H1 (cell line): ENCODE data around the gene CHST9. TPM values are rescaled to one million over a fixed set of nuclear protein-coding genes. Genes with fewer than 3 reads are reported as not detected.

Experiments
- CTCF ChIA-PET: fragments of 300-600 bp; sonication (Branson Sonifier 250); formaldehyde crosslinking; loops from one replicate; lab custom pipeline; 2021; ENCODE audit not compliant: partially characterized antibody; lab: Charles Lee
- POLR2A ChIA-PET: fragments of 300-600 bp; sonication (Branson Sonifier 250); formaldehyde crosslinking; loops from one replicate; lab custom pipeline; 2021; ENCODE audit warnings: inconsistent platforms; ENCODE audit not compliant: partially characterized antibody; lab: Charles Lee
- DNase-seq, 2 experiments: peaks; one replicate each; pipeline versions ENCODE4 v3.0.0 to v3.0.0-alpha.2; 2010 to 2022; ENCODE audit warnings: low spot score in 2 of 2, low read depth in 1 of 2, mixed read lengths in 1 of 2
- FAIRE-seq: peaks from 2 replicates; lab custom pipeline; 2011; peaks lifted over from hg19 to GRCh38; lab: Jason Lieb, UNC
- H2AFZ ChIP-seq: 2 replicates; pipeline ENCODE4 v1.8.1; 2012; ENCODE audit warnings: low read length, inconsistent platforms
- H2AK5ac ChIP-seq: 2 replicates; pipeline ENCODE4 v1.6.1; 2013; ENCODE audit warnings: low read depth, low read length
- H2BK120ac ChIP-seq: replicated peaks from 2 replicates; pipeline ENCODE3; 2013; ENCODE audit warnings: low read depth, low read length, inconsistent platforms
- H2BK12ac ChIP-seq: 2 replicates; pipeline ENCODE4 v1.6.1; 2013; ENCODE audit warnings: low read depth, low read length
- H2BK15ac ChIP-seq: 2 replicates; pipeline ENCODE4 v1.6.1; 2013; ENCODE audit warnings: low read length
- H2BK20ac ChIP-seq: 2 replicates; pipeline ENCODE4 v1.6.1; 2013; ENCODE audit warnings: low read length
- H2BK5ac ChIP-seq: 2 replicates; pipeline ENCODE4 v1.6.1; 2013; ENCODE audit warnings: low read depth, low read length
- H3K14ac ChIP-seq: 2 replicates; pipeline ENCODE4 v1.6.1; 2013; ENCODE audit warnings: inconsistent platforms; ENCODE audit not compliant: insufficient read length
- H3K18ac ChIP-seq: 2 replicates; pipeline ENCODE4 v1.6.1; 2013; ENCODE audit warnings: low read length; ENCODE audit errors: extremely low read depth
- H3K23ac ChIP-seq: 2 replicates; pipeline ENCODE4 v1.6.1; 2013; ENCODE audit warnings: inconsistent platforms; ENCODE audit not compliant: insufficient read length
- H3K23me2 ChIP-seq: 2 replicates; pipeline ENCODE4 v1.6.1; 2013; ENCODE audit warnings: low read depth, low read length
- H3K27ac ChIP-seq: 2 replicates; pipeline ENCODE4 v1.6.1; 2011; ENCODE audit warnings: low read depth, low read length, inconsistent platforms
- H3K27me3 ChIP-seq, 4 experiments: replicated peaks in 1 of 4; 1 replicate in 1 of 4; 2 replicates in 3 of 4; pipeline versions ENCODE4 v1.6.1 to v1.8.1; 2011 to 2013; ENCODE audit warnings: low read length in 3 of 4, mild to moderate bottlenecking in 3 of 4, inconsistent platforms in 2 of 4, mixed read lengths in 2 of 4, moderate library complexity in 1 of 4; ENCODE audit not compliant: control insufficient read depth in 3 of 4, insufficient read depth in 3 of 4; ENCODE audit errors: extremely low read depth in 1 of 4
- H3K36me3 ChIP-seq, 4 experiments: 2 replicates each; pipeline versions ENCODE4 v1.6.1 to v1.8.1; 2011 to 2013; ENCODE audit warnings: mild to moderate bottlenecking in 4 of 4, low read length in 3 of 4, moderate library complexity in 2 of 4, control low read depth in 1 of 4, inconsistent platforms in 1 of 4; ENCODE audit not compliant: insufficient read depth in 4 of 4, control insufficient read depth in 2 of 4
- H3K4ac ChIP-seq: replicated peaks from 2 replicates; pipeline ENCODE3; 2013; ENCODE audit warnings: low read length, low read depth, mixed read lengths, inconsistent platforms; ENCODE audit not compliant: insufficient read length
- H3K4me1 ChIP-seq, 4 experiments: replicated peaks in 1 of 4; 1 replicate in 1 of 4; 2 replicates in 3 of 4; pipeline versions ENCODE4 v1.6.1 to v1.8.1; 2011 to 2013; ENCODE audit warnings: low read length in 3 of 4, inconsistent platforms in 2 of 4, mixed read lengths in 1 of 4; ENCODE audit not compliant: insufficient read depth in 4 of 4, control insufficient read depth in 3 of 4
- H3K4me2 ChIP-seq, 2 experiments: 2 replicates each; pipeline versions ENCODE4 v1.6.1 to v1.8.1; 2011 to 2013; ENCODE audit warnings: low read depth in 2 of 2, low read length in 2 of 2, control low read depth in 1 of 2, inconsistent platforms in 1 of 2, mild to moderate bottlenecking in 1 of 2; ENCODE audit not compliant: insufficient read depth in 1 of 2
- H3K4me3 ChIP-seq, 4 experiments: fragments of 200-600, 300-600 bp in 1 of 4; sonication (generic), shearing (Covaris generic), sonication (Bioruptor Twin) in 1 of 4; 2 replicates each; pipeline versions ENCODE4 v1.5.1 to v1.8.1; 2011 to 2016; ENCODE audit warnings: low read length in 4 of 4, low read depth in 3 of 4, control low read depth in 2 of 4, inconsistent platforms in 2 of 4, mild to moderate bottlenecking in 2 of 4, mixed read lengths in 1 of 4, moderate library complexity in 1 of 4; ENCODE audit not compliant: insufficient read depth in 2 of 4; ENCODE audit errors: extremely low read depth in 1 of 4
- H3K56ac ChIP-seq: replicated peaks from 2 replicates; pipeline ENCODE3; 2013; ENCODE audit warnings: low read depth, mild to moderate bottlenecking, mixed read lengths, low read length, inconsistent platforms; ENCODE audit not compliant: insufficient read length
- H3K79me1 ChIP-seq: 2 replicates; pipeline ENCODE4 v1.6.1; 2013; ENCODE audit warnings: low read depth, low read length, control low read depth
- H3K79me2 ChIP-seq, 2 experiments: 2 replicates each; pipeline versions ENCODE4 v1.6.1 to v1.8.1; 2012 to 2013; ENCODE audit warnings: low read length in 2 of 2, mild to moderate bottlenecking in 2 of 2, inconsistent platforms in 1 of 2; ENCODE audit not compliant: insufficient read depth in 2 of 2, control insufficient read depth in 1 of 2
- H3K9ac ChIP-seq, 4 experiments: replicated peaks in 1 of 4; 1 replicate in 1 of 4; 2 replicates in 3 of 4; pipeline versions ENCODE4 v1.6.1 to v1.8.1; 2011 to 2013; ENCODE audit warnings: low read depth in 3 of 4, low read length in 3 of 4, control low read depth in 2 of 4, mild to moderate bottlenecking in 2 of 4, moderate library complexity in 2 of 4, inconsistent platforms in 1 of 4; ENCODE audit errors: extremely low read depth in 1 of 4
- H3K9me3 ChIP-seq, 2 experiments: 2 replicates each; pipeline versions ENCODE4 v1.6.1 to v1.8.1; 2012 to 2013; ENCODE audit warnings: mild to moderate bottlenecking in 2 of 2, moderate library complexity in 2 of 2, control low read depth in 1 of 2, inconsistent platforms in 1 of 2, low read depth in 1 of 2, low read length in 1 of 2, mixed read lengths in 1 of 2; ENCODE audit not compliant: insufficient read depth in 2 of 2
- H4K20me1 ChIP-seq, 2 experiments: replicated peaks in 1 of 2; 2 replicates each; pipeline versions ENCODE3 to v1.8.1; 2011 to 2013; ENCODE audit warnings: inconsistent platforms in 2 of 2, low read length in 2 of 2, mild to moderate bottlenecking in 1 of 2; ENCODE audit not compliant: insufficient read depth in 2 of 2, control insufficient read depth in 1 of 2
- H4K5ac ChIP-seq: 2 replicates; pipeline ENCODE4 v1.6.1; 2013; ENCODE audit warnings: low read length, low read depth, mixed read lengths, inconsistent platforms; ENCODE audit not compliant: insufficient read length
- H4K8ac ChIP-seq: 2 replicates; pipeline ENCODE4 v1.8.0; 2013; ENCODE audit warnings: mild to moderate bottlenecking, moderate library complexity, low read length, inconsistent platforms; ENCODE audit not compliant: insufficient read depth; ENCODE audit errors: extremely low read depth
- H4K91ac ChIP-seq: replicated peaks from 2 replicates; pipeline ENCODE3; 2013; ENCODE audit warnings: low read length, mixed read lengths, inconsistent platforms; ENCODE audit not compliant: insufficient read length
- RNF2 ChIP-seq: fragments of 200-900, 300-1000 bp; sonication (generic); IDR thresholded peaks from 2 replicates; pipeline ENCODE4 v1.7.1; 2016; ENCODE audit warnings: borderline replicate concordance, low read depth, mild to moderate bottlenecking, antibody characterized with exemption, low read length; ENCODE audit not compliant: poor library complexity, severe bottlenecking; ENCODE audit errors: missing control alignments
- WGBS, 2 experiments: shearing (Covaris generic) in 1 of 2; methylation state at CpG; one replicate each; pipeline versions ENCODE4 v1.1.6 to v1.1.7; 2013 to 2015; ENCODE audit warnings: low lambda C conversion rate in 2 of 2, mixed read lengths in 2 of 2, inconsistent platforms in 1 of 2, low coverage in 1 of 2, missing lambda C conversion rate in 1 of 2; ENCODE audit not compliant: insufficient replicate concordance in 2 of 2, insufficient coverage in 1 of 2, insufficient read length in 1 of 2; ENCODE audit errors: extremely low coverage in 1 of 2, missing lambda C conversion rate in 1 of 2; 5-methylcytosine and 5-hydroxymethylcytosine counted together
- polyA plus RNA-seq, 7 experiments: library from polyadenylated mRNA; depleted of rRNA in 3 of 7; stranded (reverse) in 5 of 7; unstranded in 2 of 7; fragments of >200 nt in 5 of 7; fragments of 200-250 nt in 2 of 7; gene quantifications; 1 replicate in 5 of 7; 2 replicates in 1 of 7; 4 replicates in 1 of 7; pipeline versions ENCODE4 v1.2.1 to v1.2.3, GENCODE V29; 2011 to 2013; ENCODE audit warnings: missing spikeins in 2 of 7, mixed read lengths in 2 of 7
- total RNA-seq: library from RNA; stranded (reverse); fragmentation: NEBNext Ultra II Directional; extraction: Animal tissue kit (Norgen Biotek cat#: 25700); gene quantifications from 2 replicates; pipeline ENCODE4 v1.2.1, GENCODE V29; 2021

The CHST9 gene
- total and polyA plus RNA-seq, 2 of the 8 experiments (the other 6 are each of a cell fraction or from before 2014, with no cell fraction given): 3.2 to 24.3 TPM

DNA sequence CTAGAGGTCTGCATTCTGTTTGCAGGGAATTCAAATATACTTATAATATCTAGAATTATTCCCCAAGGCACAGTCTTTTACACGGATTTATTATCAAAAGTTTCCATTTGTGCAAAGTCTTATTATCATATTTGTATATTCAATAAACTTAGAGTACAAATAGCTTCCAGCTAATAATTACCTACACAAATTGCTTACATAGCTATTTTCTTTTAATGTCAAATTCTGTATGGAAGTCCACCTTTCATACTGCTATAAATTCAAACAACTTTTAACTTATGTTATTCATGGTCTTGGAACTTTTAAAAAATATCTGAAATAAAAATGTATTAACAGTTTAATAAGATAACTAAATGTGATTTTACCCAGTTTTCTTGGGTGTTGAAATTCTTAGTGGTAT is 13.1 kb downstream of the CHST9 start:
- Histone ChIP-seq H3K79me1 (no peaks in the 10 kb centered on the region), H3K27ac (no peak overlapping the region), H3K14ac (no peak overlapping the region), H3K18ac (no peak overlapping the region), H2BK5ac (no peak overlapping the region), H2BK120ac (no peak overlapping the region), H2AK5ac (no peak overlapping the region), H3K4me2 (no peak overlapping the region), H4K5ac (no peak overlapping the region), H3K56ac (no peak overlapping the region), H4K20me1 (no peaks in the 10 kb centered on the region), H2BK20ac (no peak overlapping the region), H3K36me3 (no peaks in the 10 kb centered on the region), H2AFZ (no peak overlapping the region), H3K9ac (no peak overlapping the region), H2BK12ac (no peak overlapping the region), H3K23me2 (no peaks in the 10 kb centered on the region; the same call in 1 of the 2 replicates), H3K4ac (no peak overlapping the region), H4K8ac (no peak overlapping the region), H3K4me1 (peaks cover 0 to 8% (median 5%) of the 10 kb centered on the region in 4 experiments; a peak in 3 of 7 replicates), H4K91ac (no peak overlapping the region), H3K4me3 (no peak overlapping the region), H3K23ac (no peak overlapping the region), H3K79me2 (peaks cover 0 to 32% of the 10 kb centered on the region in 2 experiments; a peak in 2 of 4 replicates), H3K9me3 (no peaks in the 10 kb centered on the region), H2BK15ac (no peak overlapping the region), H3K27me3 (no peaks in the 10 kb centered on the region)
- no peak for DNase-seq
- ChIA-PET CTCF (interaction anchor here (0.6 to 1.5 kb wide), 2 partner anchors 166 to 427 kb away, joined by 3 to 4 read pairs; no protein-coding TSS in a partner anchor), POLR2A (no interaction called here)
- WGBS, 2 experiments: 85% methylated on average over 1 of the region's 1 CpG; no CpG with 5 or more reads in 1 of the 2 experiments
- no peak for TF ChIP-seq RNF2
- no peak for FAIRE-seq
